Liver (tissue), 9 donors: ENCODE results near the gene THEM5. TPM values are rescaled to one million over a fixed set of nuclear protein-coding genes. Genes with fewer than 3 reads are reported as not detected.

Source experiments
- DNase-seq: peaks from one replicate; pipeline ENCODE4 v3.0.0-alpha.2; 2017; ENCODE audit warnings: low spot score
- H3K27ac ChIP-seq, 2 donors: one replicate each; pipeline ENCODE4 v1.7.0; 2013; ENCODE audit warnings: inconsistent platforms in 2 of 2, low read length in 2 of 2, control low read depth in 1 of 2, low read depth in 1 of 2, mild to moderate bottlenecking in 1 of 2
- H3K27me3 ChIP-seq, 4 donors: one replicate each; pipeline versions ENCODE4 v1.6.1 to v1.7.0; 2013; ENCODE audit warnings: low read length in 3 of 4, inconsistent platforms in 1 of 4, mild to moderate bottlenecking in 1 of 4, moderate library complexity in 1 of 4; ENCODE audit not compliant: control insufficient read depth in 4 of 4, insufficient read depth in 4 of 4
- H3K36me3 ChIP-seq, 4 donors: one replicate each; pipeline versions ENCODE4 v1.6.1 to v1.7.0; 2013; ENCODE audit warnings: low read length in 3 of 4, mild to moderate bottlenecking in 3 of 4, low read depth in 1 of 4, moderate library complexity in 1 of 4; ENCODE audit not compliant: control insufficient read depth in 4 of 4, insufficient read depth in 3 of 4
- H3K4me1 ChIP-seq, 4 donors: one replicate each; pipeline versions ENCODE4 v1.6.1 to v1.7.0; 2013; ENCODE audit warnings: low read length in 3 of 4, mild to moderate bottlenecking in 3 of 4, moderate library complexity in 1 of 4; ENCODE audit not compliant: control insufficient read depth in 4 of 4, insufficient read depth in 4 of 4
- H3K4me3 ChIP-seq, 3 donors: one replicate each; pipeline versions ENCODE4 v1.6.1 to v1.7.0; 2013; ENCODE audit warnings: low read length in 3 of 3, control low read depth in 1 of 3, low read depth in 1 of 3, mild to moderate bottlenecking in 1 of 3
- H3K9ac ChIP-seq, 2 donors: one replicate each; pipeline ENCODE4 v1.7.0; 2013; ENCODE audit warnings: low read length in 2 of 2, mild to moderate bottlenecking in 2 of 2, moderate library complexity in 2 of 2, control low read depth in 1 of 2, low read depth in 1 of 2
- H3K9me3 ChIP-seq, 4 donors: one replicate each; pipeline versions ENCODE4 v1.6.1 to v1.7.0; 2013; ENCODE audit warnings: low read length in 3 of 4; ENCODE audit not compliant: control insufficient read depth in 4 of 4
- ATF3 ChIP-seq: IDR thresholded peaks from 2 replicates; pipeline ENCODE4 v1.6.1; 2016; ENCODE audit warnings: antibody characterized with exemption
- CTCF ChIP-seq: fragments of 150-350 bp; IDR thresholded peaks from 2 replicates; pipeline ENCODE4 v1.5.1; 2017; ENCODE audit warnings: improper control_type of control experiment, low read depth, low read length; ENCODE audit not compliant: missing input control
- EGR1 ChIP-seq, 2 donors: IDR thresholded peaks; 2 replicates each; pipeline ENCODE4 v1.6.1; 2016 to 2018; ENCODE audit warnings: antibody characterized with exemption in 2 of 2, low read depth in 2 of 2
- FOXA1 ChIP-seq: IDR thresholded peaks from 2 replicates; pipeline ENCODE4 v1.6.1; 2016; ENCODE audit warnings: antibody characterized with exemption
- FOXA2 ChIP-seq: IDR thresholded peaks from 2 replicates; pipeline ENCODE4 v1.6.1; 2016; ENCODE audit warnings: antibody characterized with exemption
- HNF4A ChIP-seq, 2 donors: conservative IDR thresholded peaks; 2 replicates each; pipeline ENCODE4 v1.6.1; 2016; ENCODE audit warnings: antibody characterized with exemption in 2 of 2, mild to moderate bottlenecking in 2 of 2
- HNF4G ChIP-seq: IDR thresholded peaks from 2 replicates; pipeline ENCODE4 v1.6.1; 2016; ENCODE audit warnings: antibody characterized with exemption
- JUND ChIP-seq, 2 donors: IDR thresholded peaks; 2 replicates each; pipeline ENCODE4 v1.6.1; 2016; ENCODE audit warnings: antibody characterized with exemption in 2 of 2
- MAX ChIP-seq: IDR thresholded peaks from 2 replicates; pipeline ENCODE4 v1.6.1; 2016; ENCODE audit warnings: antibody characterized with exemption
- RAD21 ChIP-seq, 2 donors: IDR thresholded peaks; 2 replicates each; pipeline ENCODE4 v1.6.1; 2016; ENCODE audit warnings: antibody characterized with exemption in 2 of 2, mild to moderate bottlenecking in 2 of 2
- REST ChIP-seq: IDR thresholded peaks from 2 replicates; pipeline ENCODE4 v1.6.1; 2016; ENCODE audit warnings: antibody characterized with exemption, mild to moderate bottlenecking
- RXRA ChIP-seq, 2 donors: IDR thresholded peaks; 2 replicates each; pipeline ENCODE4 v1.6.1; 2017 to 2018; ENCODE audit warnings: antibody characterized with exemption in 2 of 2, mild to moderate bottlenecking in 1 of 2
- SP1 ChIP-seq: IDR thresholded peaks from 2 replicates; pipeline ENCODE4 v1.6.1; 2018; ENCODE audit warnings: antibody characterized with exemption, mild to moderate bottlenecking
- ZBTB33 ChIP-seq: IDR thresholded peaks from 2 replicates; pipeline ENCODE4 v1.6.1; 2016; ENCODE audit warnings: antibody characterized with exemption
- WGBS: extraction: QIAGEN DNeasy Blood & Tissue Kit; methylation state at CpG from one replicate; pipeline ENCODE4 v1.1.7; 2013; 5-methylcytosine and 5-hydroxymethylcytosine counted together
- polyA plus RNA-seq, 2 donors: library from polyadenylated mRNA; stranded (reverse) in 1 of 2; unstranded in 1 of 2; fragments of 200-250 nt in 1 of 2; fragments of >200 nt in 1 of 2; fragmentation: Nextera tagmentation in 1 of 2; extraction: Ambion mirVana in 1 of 2; gene quantifications; one replicate each; pipeline versions ENCODE4 v1.2.1 to v1.2.3, GENCODE V29; 2013 to 2015
- total RNA-seq, 2 donors: library from RNA; depleted of rRNA; stranded (reverse); fragments of >200 nt; gene quantifications; one replicate each; pipeline ENCODE4 v1.2.3, GENCODE V29; 2014
- donor health status: healthy.
- donor health status: healthy.
- donor health status: healthy.
- donor health status: healthy.
- donor health status: healthy.

THEM5 gene
- total and polyA plus RNA-seq, 4 donors = 0.09 TPM; not detected in 3

GRCh38 chr1:151823175-151823574, 30.3 kb downstream of the THEM5 start:
- Histone ChIP-seq H3K36me3 (peaks cover under 1 to 8% (median 2%) of the 10 kb centered on the region in 4 donors), H3K4me1 (peaks cover 13 to 94% (median 68%) of the 10 kb centered on the region in 4 donors), H3K27ac (no peak overlapping the region), H3K4me3 (no peak overlapping the region), H3K9me3 (no peaks in the 10 kb centered on the region), H3K27me3 (no peaks in the 10 kb centered on the region), H3K9ac (no peak overlapping the region)
- no peak for DNase-seq
- no peak for TF ChIP-seq HNF4A (conservative IDR thresholded peaks at IDR 0.05)
- no peak for TF ChIP-seq RXRA (IDR thresholded peaks at IDR 0.05)
- no peak for TF ChIP-seq SP1
- no peak for TF ChIP-seq MAX
- no peak for TF ChIP-seq FOXA1
- TF ChIP-seq RAD21 (IDR thresholded peaks at IDR 0.05) = no peak
- no peak for TF ChIP-seq REST
- TF ChIP-seq CTCF = no peak
- TF ChIP-seq JUND (IDR thresholded peaks at IDR 0.05) = no peak
- TF ChIP-seq ATF3 = no peak
- TF ChIP-seq EGR1 (IDR thresholded peaks at IDR 0.05; ENCODE audit: low read depth in 2 of 2) = no peak
- no peak for TF ChIP-seq FOXA2
- TF ChIP-seq HNF4G = no peak
- 87% methylated on average over 8 of the region's 8 CpGs for WGBS

GRCh38 chr1:151822404-151822803, 31.1 kb downstream of the THEM5 start:
- Histone ChIP-seq H3K4me3 (no peak overlapping the region), H3K27me3 (no peaks in the 10 kb centered on the region), H3K27ac (peak overlapping the region in 1 of 2 donors; percentile 21), H3K36me3 (peaks cover 0 to 5% (median 3%) of the 10 kb centered on the region in 4 donors), H3K9ac (no peak overlapping the region), H3K4me1 (peaks cover 12 to 94% (median 62%) of the 10 kb centered on the region in 4 donors), H3K9me3 (no peaks in the 10 kb centered on the region)
- WGBS = 76% methylated on average over 7 of the region's 7 CpGs
- no peak for DNase-seq
- TF ChIP-seq REST (no peak), ATF3 (no peak), ZBTB33 (no peak), MAX (no peak), FOXA2 (no peak), SP1 (no peak), CTCF (no peak)
